ENCODE data around the gene PRR12. TPM values are rescaled to one million over a fixed set of nuclear protein-coding genes. Genes with fewer than 3 reads are reported as not detected.

PRR12 gene
- total and polyA plus RNA-seq, 10 donors, result 3.7 to 44.3 (median 23.1) TPM

- no peak overlapping the region for H3K4me3 ChIP-seq
- no peaks in the 10 kb centered on the region for H3K9me3 ChIP-seq
- peaks cover 0 to 26% (median 11%) of the 10 kb centered on the region in 6 donors for H3K4me1 ChIP-seq
- intact Hi-C loops (cut with DNase I; ENCODE audit: low total_unique reads), result no loop called here
- DNase-seq, result no peak
- H3K27me3 ChIP-seq (replicated peaks in 1 of 7), result no peaks in the 10 kb centered on the region
- WGBS, 5 donors, result 82 to 93% (median 89%) methylated on average over 8 of the region's 8 CpGs
- H3K36me3 ChIP-seq, result no peaks in the 10 kb centered on the region
- TF ChIP-seq POLR2A (IDR thresholded peaks at IDR 0.05) (no peak), POLR2AphosphoS5 (IDR thresholded peaks at IDR 0.05) (no peak), CTCF (IDR thresholded peaks at IDR 0.05 in 8 of 11, conservative IDR thresholded peaks at IDR 0.05 in 3 of 11) (no peak)
- no peak overlapping the region for H3K27ac ChIP-seq
Observed at GRCh38 chr19:49587227-49587626, 3.8 kb upstream of the PRR12 start.

- Histone ChIP-seq H3K9me3 (no peaks in the 10 kb centered on the region), H3K4me1 (peaks cover 10 to 39% (median 23%) of the 10 kb centered on the region in 6 donors), H3K4me3 (no peak overlapping the region), H3K36me3 (peaks cover 0 to under 1% (median 0%) of the 10 kb centered on the region in 6 donors), H3K27me3 (replicated peaks in 1 of 7) (no peaks in the 10 kb centered on the region), H3K27ac (no peak overlapping the region)
- WGBS, 5 donors, result 74 to 81% (median 79%) methylated on average over 18 of the region's 18 CpGs
- TF ChIP-seq CTCF (IDR thresholded peaks at IDR 0.05 in 8 of 11, conservative IDR thresholded peaks at IDR 0.05 in 3 of 11) (no peak), POLR2AphosphoS5 (IDR thresholded peaks at IDR 0.05) (no peak), POLR2A (IDR thresholded peaks at IDR 0.05) (no peak)
- intact Hi-C loops (cut with DNase I; ENCODE audit: low total_unique reads), result no loop called here
- peak; percentile 81 for DNase-seq
Observed at GRCh38 chr19:49588365-49589122, 2.4 kb upstream of the PRR12 start.

GRCh38 chr19:49589502-49589905 lies 1.5 kb upstream of the PRR12 start:
- H3K4me1 ChIP-seq, result peaks cover 16 to 49% (median 32%) of the 10 kb centered on the region in 6 donors
- peaks cover under 1 to 10% (median 7%) of the 10 kb centered on the region in 6 donors for H3K36me3 ChIP-seq
- TF ChIP-seq POLR2A (IDR thresholded peaks at IDR 0.05) (no peak), CTCF (IDR thresholded peaks at IDR 0.05 in 8 of 11, conservative IDR thresholded peaks at IDR 0.05 in 3 of 11) (no peak), POLR2AphosphoS5 (IDR thresholded peaks at IDR 0.05) (no peak)
- no peaks in the 10 kb centered on the region for H3K27me3 ChIP-seq (replicated peaks in 1 of 7)
- peak overlapping the region in 7 of 8 donors; percentile 85 to 96 (median 92) for H3K27ac ChIP-seq
- H3K4me3 ChIP-seq, result peak overlapping the region in 3 of 8 donors; percentile 96 to 99 (median 98)
- no peaks in the 10 kb centered on the region for H3K9me3 ChIP-seq
- intact Hi-C loops (cut with DNase I; ENCODE audit: low total_unique reads), result no loop called here
- DNase-seq, result no peak
- WGBS, 5 donors, result 58 to 63% (median 60%) methylated on average over 5 of the region's 5 CpGs
